RWPE2 (cell line): ENCODE measurements around the gene CIITA.
"Not testable (repeated sequence)": the region's sequence is repeated elsewhere in the genome, so short reads cannot be mapped to it uniquely, and the experiment has no call there.

Source experiments
- ATAC-seq: fragments of 200-7000 bp; cut with Tn5 transposase; 3 replicates; pipeline ENCODE4 v1.9.1; 2021; ENCODE audit warnings: low read depth
- DNase-seq: peaks from one replicate; pipeline ENCODE4 v3.0.0-alpha.2; 2020; ENCODE audit warnings: low spot score
- H3K27ac ChIP-seq: fragments of 450-650 bp; 2 replicates; pipeline ENCODE4 v1.5.1; 2017; ENCODE audit warnings: mild to moderate bottlenecking; ENCODE audit not compliant: poor library complexity, severe bottlenecking
- H3K27me3 ChIP-seq: fragments of 250-450 bp; sonication (Bioruptor Pico); 2 replicates; pipeline ENCODE4 v1.5.1; 2021; ENCODE audit warnings: mild to moderate bottlenecking, moderate library complexity; ENCODE audit not compliant: insufficient read depth, poor library complexity, severe bottlenecking
- H3K36me3 ChIP-seq: fragments of 250-450 bp; sonication (Bioruptor Pico); 2 replicates; pipeline ENCODE4 v1.5.1; 2020; ENCODE audit warnings: low read depth, mild to moderate bottlenecking, moderate library complexity
- H3K4me1 ChIP-seq: fragments of 250-450 bp; sonication (Bioruptor Pico); 2 replicates; pipeline ENCODE4 v1.5.1; 2021; ENCODE audit warnings: mild to moderate bottlenecking, moderate library complexity; ENCODE audit not compliant: insufficient read depth, poor library complexity, severe bottlenecking
- H3K4me3 ChIP-seq: fragments of 250-450 bp; sonication (Bioruptor Pico); 2 replicates; pipeline ENCODE4 v1.5.1; 2021; ENCODE audit warnings: mild to moderate bottlenecking, moderate library complexity; ENCODE audit not compliant: severe bottlenecking
- H3K9me3 ChIP-seq: fragments of 250-450 bp; sonication (Bioruptor Pico); 2 replicates; pipeline ENCODE4 v1.5.1; 2021; ENCODE audit warnings: mild to moderate bottlenecking, moderate library complexity; ENCODE audit not compliant: severe bottlenecking
- TF ChIP-seq, protein P1 (sequence below): fragments of 450-650 bp; IDR thresholded peaks from one replicate; pipeline ENCODE4 v1.5.1; 2017; ENCODE audit warnings: mild to moderate bottlenecking, moderate library complexity; ENCODE audit not compliant: poor library complexity, severe bottlenecking

CIITA gene

DNA sequence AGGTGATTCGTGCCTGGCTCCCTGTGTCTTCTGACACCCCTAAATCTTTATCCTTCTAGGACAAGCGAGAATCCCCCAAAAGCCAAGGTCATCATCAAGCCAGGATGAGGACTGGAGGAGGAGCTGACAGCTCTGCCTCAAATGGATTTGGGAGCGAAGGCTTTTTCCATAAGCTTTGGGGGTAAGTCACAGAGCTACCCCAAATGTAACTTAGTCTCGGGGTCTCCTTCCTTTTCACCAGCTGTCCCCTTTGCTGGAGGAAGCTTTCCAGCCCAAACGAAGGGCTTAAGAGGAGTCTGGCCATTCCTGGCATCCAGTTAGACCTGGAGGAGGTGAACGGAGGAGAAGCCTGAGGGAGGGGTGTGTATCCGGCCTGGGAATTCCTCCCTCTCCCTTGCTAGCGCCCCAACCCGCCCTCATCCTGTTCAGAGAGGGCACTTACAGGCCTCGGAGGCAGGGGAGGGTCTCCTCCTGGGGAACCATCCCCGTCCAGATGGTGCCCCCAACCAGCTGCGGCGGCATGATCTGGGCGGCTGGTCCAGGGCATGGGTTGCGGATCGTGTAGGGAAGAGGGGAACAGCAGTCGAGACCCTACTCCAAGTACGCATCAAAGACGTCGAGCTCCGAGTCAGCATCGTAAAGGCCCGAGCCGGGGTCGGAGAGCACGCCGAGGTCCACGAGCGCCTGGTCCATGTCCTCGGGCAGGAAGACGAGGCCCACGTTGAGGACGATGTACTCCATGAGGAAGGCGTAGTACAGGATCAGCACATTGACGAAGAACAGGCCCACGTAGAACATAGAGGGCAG lies 64.3 kb downstream of the CIITA start:
- peaks cover 12% of the 10 kb centered on the region for H3K4me1 ChIP-seq
- ATAC-seq (peak; percentile 24; the same call in 2 of the 3 replicates), DNase-seq (no peak)
- peak overlapping the region; percentile 47 for H3K4me3 ChIP-seq
- TF ChIP-seq, protein P1, sequence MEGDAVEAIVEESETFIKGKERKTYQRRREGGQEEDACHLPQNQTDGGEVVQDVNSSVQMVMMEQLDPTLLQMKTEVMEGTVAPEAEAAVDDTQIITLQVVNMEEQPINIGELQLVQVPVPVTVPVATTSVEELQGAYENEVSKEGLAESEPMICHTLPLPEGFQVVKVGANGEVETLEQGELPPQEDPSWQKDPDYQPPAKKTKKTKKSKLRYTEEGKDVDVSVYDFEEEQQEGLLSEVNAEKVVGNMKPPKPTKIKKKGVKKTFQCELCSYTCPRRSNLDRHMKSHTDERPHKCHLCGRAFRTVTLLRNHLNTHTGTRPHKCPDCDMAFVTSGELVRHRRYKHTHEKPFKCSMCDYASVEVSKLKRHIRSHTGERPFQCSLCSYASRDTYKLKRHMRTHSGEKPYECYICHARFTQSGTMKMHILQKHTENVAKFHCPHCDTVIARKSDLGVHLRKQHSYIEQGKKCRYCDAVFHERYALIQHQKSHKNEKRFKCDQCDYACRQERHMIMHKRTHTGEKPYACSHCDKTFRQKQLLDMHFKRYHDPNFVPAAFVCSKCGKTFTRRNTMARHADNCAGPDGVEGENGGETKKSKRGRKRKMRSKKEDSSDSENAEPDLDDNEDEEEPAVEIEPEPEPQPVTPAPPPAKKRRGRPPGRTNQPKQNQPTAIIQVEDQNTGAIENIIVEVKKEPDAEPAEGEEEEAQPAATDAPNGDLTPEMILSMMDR, result no peak
- no peaks in the 10 kb centered on the region for H3K27me3 ChIP-seq
- peak overlapping the region; percentile 43 for H3K27ac ChIP-seq
- peaks cover 10% of the 10 kb centered on the region; the same call in 1 of the 2 replicates for H3K36me3 ChIP-seq
- H3K9me3 ChIP-seq, result no peaks in the 10 kb centered on the region

DNA sequence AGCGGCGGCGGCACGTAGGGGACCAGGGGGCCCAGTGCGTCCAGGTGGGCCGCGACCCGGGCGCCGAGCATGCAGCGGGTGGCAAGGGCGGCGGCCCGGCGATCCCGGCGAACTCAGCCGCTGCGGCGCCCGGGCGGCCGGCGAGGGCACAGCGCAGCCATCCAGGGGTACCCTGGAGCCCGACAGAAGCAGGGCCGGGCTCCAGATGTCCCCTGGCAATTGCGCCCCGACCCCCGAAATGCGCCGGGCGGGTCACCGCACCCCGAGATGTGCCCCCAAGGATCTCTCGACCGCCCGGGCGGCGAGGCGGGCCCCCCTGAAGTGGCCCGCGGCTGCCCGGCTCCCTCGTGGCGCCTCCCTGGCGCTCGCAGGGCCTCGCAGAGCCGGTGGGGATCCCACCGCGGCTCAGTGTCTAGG lies 64.9 kb downstream of the CIITA start:
- not testable (repeated sequence) for H3K36me3 ChIP-seq, DNase-seq, H3K27me3 ChIP-seq, H3K9me3 ChIP-seq
- Histone ChIP-seq H3K27ac (peak overlapping the region; percentile 43), H3K4me3 (peak overlapping the region; percentile 47), H3K4me1 (peaks cover 17% of the 10 kb centered on the region)
- ATAC-seq, result peak; percentile 1; the same call in 1 of the 3 replicates

DNA sequence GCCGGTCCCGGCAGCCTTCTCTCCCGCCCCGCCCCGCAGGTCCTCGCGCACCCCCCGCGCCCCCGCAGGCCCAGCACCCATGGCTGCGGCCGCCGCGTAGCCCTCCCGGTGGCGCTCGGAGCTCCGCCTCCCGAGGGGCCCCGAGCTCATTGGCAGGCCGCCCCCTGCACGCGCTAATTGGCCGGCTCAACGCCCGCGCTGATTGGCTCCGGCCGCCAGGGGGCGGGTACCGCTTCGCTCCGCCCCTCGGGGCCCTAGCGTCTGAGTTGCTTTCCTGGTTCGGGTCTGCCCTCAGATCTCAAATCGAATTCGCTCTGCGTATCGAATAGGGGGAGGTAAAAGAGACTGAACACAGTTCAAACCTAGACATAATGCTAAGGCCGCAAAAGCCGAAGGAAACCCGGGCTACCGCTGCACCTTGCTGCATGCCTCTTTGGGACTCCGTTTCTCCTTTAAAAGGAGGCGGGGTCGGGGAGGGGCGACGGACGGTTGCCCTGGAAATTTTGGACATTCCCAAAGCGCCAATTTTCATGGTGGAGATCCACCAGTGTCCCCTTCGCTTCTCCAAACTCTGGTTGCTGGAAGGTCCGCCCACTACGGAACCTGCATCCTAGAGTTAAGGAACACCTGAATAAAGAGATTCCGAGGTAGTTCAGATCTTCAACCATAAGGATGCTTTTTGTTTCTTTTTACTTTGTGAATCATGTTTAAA lies 65.5 kb downstream of the CIITA start, which contains the start of gene DEXI:
Gene DEXI (minus strand): TSS at position 117 of the 712 bp plus-strand sequence. CDS start 463 bp downstream, outside the sequence.
- Histone ChIP-seq H3K27me3 (no peaks in the 10 kb centered on the region), H3K36me3 (peaks cover 10% of the 10 kb centered on the region; the same call in 1 of the 2 replicates), H3K4me1 (peaks cover 17% of the 10 kb centered on the region), H3K9me3 (no peaks in the 10 kb centered on the region), H3K4me3 (peak within 1 kb of the TSS; percentile 47), H3K27ac (peak within 1 kb of the TSS; percentile 43)
- TF ChIP-seq, protein P1, result no peak
- ATAC-seq, result peak; percentile 70
- DNase-seq, result peak; percentile 91

DNA sequence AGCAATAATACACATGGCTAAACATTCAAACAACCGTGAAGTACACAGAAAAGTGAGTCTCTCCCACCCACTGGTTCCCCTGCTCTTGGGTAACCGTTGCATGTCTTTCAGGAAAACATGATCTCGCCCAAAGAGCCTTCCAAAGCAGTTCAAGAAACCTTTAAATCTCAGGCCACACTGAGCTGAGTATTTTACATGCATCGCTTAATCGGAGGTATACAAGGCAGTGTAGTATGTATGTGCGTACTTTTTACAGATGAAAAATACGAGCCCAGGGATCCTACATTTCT lies 66.0 kb downstream of the CIITA start:
- H3K27ac ChIP-seq, result no peak overlapping the region
- H3K27me3 ChIP-seq, result no peaks in the 10 kb centered on the region
- DNase-seq (no peak), ATAC-seq (no peak)
- no peak overlapping the region for H3K4me3 ChIP-seq
- no peaks in the 10 kb centered on the region for H3K9me3 ChIP-seq
- peaks cover 17% of the 10 kb centered on the region for H3K4me1 ChIP-seq
- TF ChIP-seq, protein P1, result no peak
- 0 out of 2 replicates have a peak, but pooled peaks cover 6% of the 10 kb centered on the region for H3K36me3 ChIP-seq

DNA sequence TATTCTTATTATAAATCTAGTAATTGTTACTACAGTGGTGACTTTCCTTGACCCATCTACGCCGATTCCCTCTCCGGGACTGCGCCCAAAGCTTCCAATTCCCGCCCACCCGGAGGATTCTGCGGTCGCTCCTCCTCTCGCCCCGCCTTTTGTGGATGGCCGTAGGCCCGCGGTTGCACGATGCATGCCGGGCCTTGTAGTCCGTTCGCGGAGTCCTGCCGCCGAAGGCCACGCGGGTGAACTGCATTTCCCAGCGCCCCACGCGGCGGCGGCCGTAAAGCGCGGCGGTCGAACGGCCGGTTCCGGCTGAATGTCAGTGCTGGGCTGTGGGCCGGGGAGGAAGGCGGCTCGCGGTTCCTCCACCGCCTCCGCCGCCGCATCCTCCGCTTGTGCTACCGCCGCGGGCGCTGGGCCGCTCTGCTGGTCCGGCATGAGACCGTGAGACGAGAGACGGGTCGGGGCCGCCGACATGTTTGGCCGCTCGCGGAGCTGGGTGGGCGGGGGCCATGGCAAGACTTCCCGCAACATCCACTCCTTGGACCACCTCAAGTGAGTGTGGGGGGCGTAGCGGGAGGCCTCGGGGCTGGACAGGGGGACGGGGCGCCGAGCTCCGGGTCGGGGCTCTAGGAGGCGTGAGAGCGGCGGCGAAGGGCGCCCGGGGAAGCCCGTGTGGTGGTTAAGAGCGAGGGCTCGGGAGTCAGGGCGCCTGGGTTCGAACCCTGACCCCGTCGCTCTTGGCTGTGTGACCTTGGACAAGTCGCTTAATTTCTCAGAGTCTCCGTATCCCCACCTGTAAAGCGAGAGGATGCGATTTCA lies 67.5 kb downstream of the CIITA start, which contains the start of gene CLEC16A:
Gene CLEC16A (plus strand): TSS at position 316 of the 816 bp plus-strand sequence. CDS start 154 bp downstream, at position 470.
- H3K4me1 ChIP-seq, result peaks cover 17% of the 10 kb centered on the region
- peak; percentile 97 for DNase-seq

More for the DNA sequence above, 67.5 kb downstream of the CIITA start, which contains the start of gene CLEC16A:
- Histone ChIP-seq H3K27me3 (no peaks in the 10 kb centered on the region), H3K4me3 (peak within 1 kb of the TSS; percentile 50), H3K9me3 (no peaks in the 10 kb centered on the region), H3K36me3 (0 out of 2 replicates have a peak, but pooled peaks cover 4% of the 10 kb centered on the region), H3K27ac (peak within 1 kb of the TSS; percentile 34)
- peak; percentile 79 for ATAC-seq
- TF ChIP-seq, protein P1, result no peak
